H1 (cell line): Measurements from ENCODE around the gene RNU6-9. TPM values are rescaled to one million over a fixed set of nuclear protein-coding genes. Genes with fewer than 3 reads are reported as not detected.

ENCODE experiments used
- CTCF ChIA-PET: fragments of 300-600 bp; sonication (Branson Sonifier 250); formaldehyde crosslinking; loops from one replicate; lab custom pipeline; 2021; ENCODE audit not compliant: partially characterized antibody; lab: Charles Lee
- POLR2A ChIA-PET: fragments of 300-600 bp; sonication (Branson Sonifier 250); formaldehyde crosslinking; loops from one replicate; lab custom pipeline; 2021; ENCODE audit warnings: inconsistent platforms; ENCODE audit not compliant: partially characterized antibody; lab: Charles Lee
- DNase-seq, 2 experiments: peaks; one replicate each; pipeline versions ENCODE4 v3.0.0 to v3.0.0-alpha.2; 2010 to 2022; ENCODE audit warnings: low spot score in 2 of 2, low read depth in 1 of 2, mixed read lengths in 1 of 2
- FAIRE-seq: peaks from 2 replicates; lab custom pipeline; 2011; peaks lifted over from hg19 to GRCh38; lab: Jason Lieb, UNC
- H2AFZ ChIP-seq: 2 replicates; pipeline ENCODE4 v1.8.1; 2012; ENCODE audit warnings: low read length, inconsistent platforms
- H2AK5ac ChIP-seq: 2 replicates; pipeline ENCODE4 v1.6.1; 2013; ENCODE audit warnings: low read depth, low read length
- H2BK120ac ChIP-seq: replicated peaks from 2 replicates; pipeline ENCODE3; 2013; ENCODE audit warnings: low read depth, low read length, inconsistent platforms
- H2BK12ac ChIP-seq: 2 replicates; pipeline ENCODE4 v1.6.1; 2013; ENCODE audit warnings: low read depth, low read length
- H2BK15ac ChIP-seq: 2 replicates; pipeline ENCODE4 v1.6.1; 2013; ENCODE audit warnings: low read length
- H2BK20ac ChIP-seq: 2 replicates; pipeline ENCODE4 v1.6.1; 2013; ENCODE audit warnings: low read length
- H2BK5ac ChIP-seq: 2 replicates; pipeline ENCODE4 v1.6.1; 2013; ENCODE audit warnings: low read depth, low read length
- H3K14ac ChIP-seq: 2 replicates; pipeline ENCODE4 v1.6.1; 2013; ENCODE audit warnings: inconsistent platforms; ENCODE audit not compliant: insufficient read length
- H3K18ac ChIP-seq: 2 replicates; pipeline ENCODE4 v1.6.1; 2013; ENCODE audit warnings: low read length; ENCODE audit errors: extremely low read depth
- H3K23ac ChIP-seq: 2 replicates; pipeline ENCODE4 v1.6.1; 2013; ENCODE audit warnings: inconsistent platforms; ENCODE audit not compliant: insufficient read length
- H3K23me2 ChIP-seq: 2 replicates; pipeline ENCODE4 v1.6.1; 2013; ENCODE audit warnings: low read depth, low read length
- H3K27ac ChIP-seq: 2 replicates; pipeline ENCODE4 v1.6.1; 2011; ENCODE audit warnings: low read depth, low read length, inconsistent platforms
- H3K27me3 ChIP-seq, 4 experiments: replicated peaks in 1 of 4; 1 replicate in 1 of 4; 2 replicates in 3 of 4; pipeline versions ENCODE4 v1.6.1 to v1.8.1; 2011 to 2013; ENCODE audit warnings: low read length in 3 of 4, mild to moderate bottlenecking in 3 of 4, inconsistent platforms in 2 of 4, mixed read lengths in 2 of 4, moderate library complexity in 1 of 4; ENCODE audit not compliant: control insufficient read depth in 3 of 4, insufficient read depth in 3 of 4; ENCODE audit errors: extremely low read depth in 1 of 4
- H3K36me3 ChIP-seq, 4 experiments: 2 replicates each; pipeline versions ENCODE4 v1.6.1 to v1.8.1; 2011 to 2013; ENCODE audit warnings: mild to moderate bottlenecking in 4 of 4, low read length in 3 of 4, moderate library complexity in 2 of 4, control low read depth in 1 of 4, inconsistent platforms in 1 of 4; ENCODE audit not compliant: insufficient read depth in 4 of 4, control insufficient read depth in 2 of 4
- H3K4ac ChIP-seq: replicated peaks from 2 replicates; pipeline ENCODE3; 2013; ENCODE audit warnings: low read length, low read depth, mixed read lengths, inconsistent platforms; ENCODE audit not compliant: insufficient read length
- H3K4me1 ChIP-seq, 4 experiments: replicated peaks in 1 of 4; 1 replicate in 1 of 4; 2 replicates in 3 of 4; pipeline versions ENCODE4 v1.6.1 to v1.8.1; 2011 to 2013; ENCODE audit warnings: low read length in 3 of 4, inconsistent platforms in 2 of 4, mixed read lengths in 1 of 4; ENCODE audit not compliant: insufficient read depth in 4 of 4, control insufficient read depth in 3 of 4
- H3K4me2 ChIP-seq, 2 experiments: 2 replicates each; pipeline versions ENCODE4 v1.6.1 to v1.8.1; 2011 to 2013; ENCODE audit warnings: low read depth in 2 of 2, low read length in 2 of 2, control low read depth in 1 of 2, inconsistent platforms in 1 of 2, mild to moderate bottlenecking in 1 of 2; ENCODE audit not compliant: insufficient read depth in 1 of 2
- H3K4me3 ChIP-seq, 4 experiments: fragments of 200-600, 300-600 bp in 1 of 4; sonication (generic), shearing (Covaris generic), sonication (Bioruptor Twin) in 1 of 4; 2 replicates each; pipeline versions ENCODE4 v1.5.1 to v1.8.1; 2011 to 2016; ENCODE audit warnings: low read length in 4 of 4, low read depth in 3 of 4, control low read depth in 2 of 4, inconsistent platforms in 2 of 4, mild to moderate bottlenecking in 2 of 4, mixed read lengths in 1 of 4, moderate library complexity in 1 of 4; ENCODE audit not compliant: insufficient read depth in 2 of 4; ENCODE audit errors: extremely low read depth in 1 of 4
- H3K56ac ChIP-seq: replicated peaks from 2 replicates; pipeline ENCODE3; 2013; ENCODE audit warnings: low read depth, mild to moderate bottlenecking, mixed read lengths, low read length, inconsistent platforms; ENCODE audit not compliant: insufficient read length
- H3K79me1 ChIP-seq: 2 replicates; pipeline ENCODE4 v1.6.1; 2013; ENCODE audit warnings: low read depth, low read length, control low read depth
- H3K79me2 ChIP-seq, 2 experiments: 2 replicates each; pipeline versions ENCODE4 v1.6.1 to v1.8.1; 2012 to 2013; ENCODE audit warnings: low read length in 2 of 2, mild to moderate bottlenecking in 2 of 2, inconsistent platforms in 1 of 2; ENCODE audit not compliant: insufficient read depth in 2 of 2, control insufficient read depth in 1 of 2
- H3K9ac ChIP-seq, 4 experiments: replicated peaks in 1 of 4; 1 replicate in 1 of 4; 2 replicates in 3 of 4; pipeline versions ENCODE4 v1.6.1 to v1.8.1; 2011 to 2013; ENCODE audit warnings: low read depth in 3 of 4, low read length in 3 of 4, control low read depth in 2 of 4, mild to moderate bottlenecking in 2 of 4, moderate library complexity in 2 of 4, inconsistent platforms in 1 of 4; ENCODE audit errors: extremely low read depth in 1 of 4
- H3K9me3 ChIP-seq, 2 experiments: 2 replicates each; pipeline versions ENCODE4 v1.6.1 to v1.8.1; 2012 to 2013; ENCODE audit warnings: mild to moderate bottlenecking in 2 of 2, moderate library complexity in 2 of 2, control low read depth in 1 of 2, inconsistent platforms in 1 of 2, low read depth in 1 of 2, low read length in 1 of 2, mixed read lengths in 1 of 2; ENCODE audit not compliant: insufficient read depth in 2 of 2
- H4K20me1 ChIP-seq, 2 experiments: replicated peaks in 1 of 2; 2 replicates each; pipeline versions ENCODE3 to v1.8.1; 2011 to 2013; ENCODE audit warnings: inconsistent platforms in 2 of 2, low read length in 2 of 2, mild to moderate bottlenecking in 1 of 2; ENCODE audit not compliant: insufficient read depth in 2 of 2, control insufficient read depth in 1 of 2
- H4K5ac ChIP-seq: 2 replicates; pipeline ENCODE4 v1.6.1; 2013; ENCODE audit warnings: low read length, low read depth, mixed read lengths, inconsistent platforms; ENCODE audit not compliant: insufficient read length
- H4K8ac ChIP-seq: 2 replicates; pipeline ENCODE4 v1.8.0; 2013; ENCODE audit warnings: mild to moderate bottlenecking, moderate library complexity, low read length, inconsistent platforms; ENCODE audit not compliant: insufficient read depth; ENCODE audit errors: extremely low read depth
- H4K91ac ChIP-seq: replicated peaks from 2 replicates; pipeline ENCODE3; 2013; ENCODE audit warnings: low read length, mixed read lengths, inconsistent platforms; ENCODE audit not compliant: insufficient read length
- FOSL1 ChIP-seq: IDR thresholded peaks from 2 replicates; pipeline ENCODE4 v1.6.1; 2011; ENCODE audit warnings: mild to moderate bottlenecking, low read depth, low read length, moderate library complexity; ENCODE audit not compliant: insufficient read depth
- JUN ChIP-seq: IDR thresholded peaks from 2 replicates; pipeline ENCODE4 v1.6.1; 2011; ENCODE audit warnings: low read depth, mild to moderate bottlenecking, improper control_type of control experiment, low read length
- KDM5A ChIP-seq: fragments of 200-600 bp; IDR thresholded peaks from 2 replicates; pipeline ENCODE4 v1.7.1; 2012; ENCODE audit warnings: mild to moderate bottlenecking, low read length, inconsistent platforms, mixed read lengths
- SRF ChIP-seq: IDR thresholded peaks from 2 replicates; pipeline ENCODE4 v1.6.1; 2011; ENCODE audit warnings: mild to moderate bottlenecking, low read depth, low read length, moderate library complexity
- ZNF274 ChIP-seq: IDR thresholded peaks from 2 replicates; pipeline ENCODE4 v1.7.0; 2012; ENCODE audit warnings: low read length, borderline replicate concordance; ENCODE audit errors: extremely low read depth
- WGBS, 2 experiments: shearing (Covaris generic) in 1 of 2; methylation state at CpG; one replicate each; pipeline versions ENCODE4 v1.1.6 to v1.1.7; 2013 to 2015; ENCODE audit warnings: low lambda C conversion rate in 2 of 2, mixed read lengths in 2 of 2, inconsistent platforms in 1 of 2, low coverage in 1 of 2, missing lambda C conversion rate in 1 of 2; ENCODE audit not compliant: insufficient replicate concordance in 2 of 2, insufficient coverage in 1 of 2, insufficient read length in 1 of 2; ENCODE audit errors: extremely low coverage in 1 of 2, missing lambda C conversion rate in 1 of 2; 5-methylcytosine and 5-hydroxymethylcytosine counted together
- polyA plus RNA-seq, 7 experiments: library from polyadenylated mRNA; depleted of rRNA in 3 of 7; stranded (reverse) in 5 of 7; unstranded in 2 of 7; fragments of >200 nt in 5 of 7; fragments of 200-250 nt in 2 of 7; gene quantifications; 1 replicate in 5 of 7; 2 replicates in 1 of 7; 4 replicates in 1 of 7; pipeline versions ENCODE4 v1.2.1 to v1.2.3, GENCODE V29; 2011 to 2013; ENCODE audit warnings: missing spikeins in 2 of 7, mixed read lengths in 2 of 7
- total RNA-seq: library from RNA; stranded (reverse); fragmentation: NEBNext Ultra II Directional; extraction: Animal tissue kit (Norgen Biotek cat#: 25700); gene quantifications from 2 replicates; pipeline ENCODE4 v1.2.1, GENCODE V29; 2021
- TF ChIP-seq, protein P1 (sequence below): IDR thresholded peaks from 2 replicates; pipeline ENCODE4 v1.6.1; 2011; ENCODE audit warnings: low read length, improper control_type of control experiment
- TF ChIP-seq, protein P2 (sequence below), 3 experiments: IDR thresholded peaks; 1 replicate in 2 of 3; 2 replicates in 1 of 3; pipeline versions ENCODE4 v1.5.1 to v1.6.1; 2011; ENCODE audit warnings: low read length in 3 of 3, mild to moderate bottlenecking in 3 of 3, inconsistent platforms in 2 of 3, low read depth in 1 of 3, moderate library complexity in 1 of 3; ENCODE audit not compliant: insufficient read depth in 1 of 3; ENCODE audit errors: control extremely low read depth in 1 of 3
- TF ChIP-seq, protein P3 (sequence below): IDR thresholded peaks from 2 replicates; pipeline ENCODE4 v1.6.1; 2012; ENCODE audit warnings: inconsistent platforms

The RNU6-9 gene
- total and polyA plus RNA-seq, 2 of the 8 experiments (the other 6 are each of a cell fraction or from before 2014, with no cell fraction given) = not detected

DNA sequence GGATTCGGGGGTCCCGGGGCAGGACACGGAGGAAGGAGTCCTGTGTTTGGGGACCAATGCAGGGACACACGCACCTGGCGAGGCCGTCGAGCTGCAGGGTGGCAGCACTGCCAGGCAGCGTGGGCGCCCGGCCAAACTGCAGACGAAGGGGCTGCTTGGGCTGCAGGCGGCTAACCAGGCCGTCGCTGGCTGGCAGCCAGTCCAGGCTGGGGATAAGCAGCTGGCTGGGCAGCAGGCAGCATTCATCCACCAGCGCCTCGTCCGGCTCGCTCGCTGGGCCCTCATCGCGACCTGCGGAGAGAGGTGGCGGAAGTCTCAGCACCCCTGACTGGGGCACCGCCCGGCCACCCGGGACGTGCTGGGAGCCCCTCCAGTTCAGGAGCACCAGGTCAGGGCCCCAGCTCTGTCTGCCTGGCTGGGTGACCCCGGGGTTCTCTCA lies 22.3 kb upstream of the RNU6-9 start:
- Histone ChIP-seq H4K8ac (no peak overlapping the region; the same call in none of the 2 replicates), H3K23me2 (no peaks in the 10 kb centered on the region), H4K5ac (no peak overlapping the region), H3K27me3 (no peaks in the 10 kb centered on the region), H4K91ac (no peak overlapping the region), H3K79me2 (no peaks in the 10 kb centered on the region), H2AFZ (no peak overlapping the region), H3K18ac (no peak overlapping the region; the same call in 1 of the 2 replicates), H3K56ac (no peak overlapping the region), H2AK5ac (no peak overlapping the region), H3K4me2 (no peak overlapping the region), H3K4me3 (no peak overlapping the region), H4K20me1 (peaks cover 4 to 9% of the 10 kb centered on the region in 2 experiments), H2BK5ac (no peak overlapping the region; the same call in 1 of the 2 replicates), H3K79me1 (no peaks in the 10 kb centered on the region; the same call in 1 of the 2 replicates), H3K9ac (no peak overlapping the region), H2BK120ac (no peak overlapping the region), H3K14ac (no peak overlapping the region), H2BK15ac (no peak overlapping the region), H3K23ac (no peak overlapping the region), H3K4ac (no peak overlapping the region), H2BK20ac (no peak overlapping the region), H3K27ac (no peak overlapping the region), H3K9me3 (peaks cover 0 to 3% of the 10 kb centered on the region in 2 experiments; a peak in 1 of 4 replicates), H3K36me3 (peaks cover 0 to 18% (median 0%) of the 10 kb centered on the region in 4 experiments; a peak in 2 of 8 replicates), H2BK12ac (0 out of 2 replicates have a peak overlapping the region, but pooled peaks have one; percentile 39), H3K4me1 (peaks cover 3 to 22% (median 7%) of the 10 kb centered on the region in 4 experiments)
- POLR2A ChIA-PET = interaction anchor here (0.7 to 2.4 kb wide), 7 partner anchors 18 to 112 kb away, joined by 3 to 8 read pairs (median 4); partner anchors contain the start of genes ELANE and WDR18
- DNase-seq = no peak
- 79% methylated on average over 19 of the region's 28 CpGs; no CpG with 5 or more reads in 1 of the 2 experiments for WGBS, 2 experiments
- no peak for FAIRE-seq
- CTCF ChIA-PET = interaction anchor here (0.6 to 2.8 kb wide), 7 partner anchors 9 to 101 kb away, joined by 3 to 10 read pairs (median 3); no protein-coding TSS in a partner anchor
- no peak for TF ChIP-seq FOSL1
- no peak for TF ChIP-seq JUN
- TF ChIP-seq, protein P1, sequence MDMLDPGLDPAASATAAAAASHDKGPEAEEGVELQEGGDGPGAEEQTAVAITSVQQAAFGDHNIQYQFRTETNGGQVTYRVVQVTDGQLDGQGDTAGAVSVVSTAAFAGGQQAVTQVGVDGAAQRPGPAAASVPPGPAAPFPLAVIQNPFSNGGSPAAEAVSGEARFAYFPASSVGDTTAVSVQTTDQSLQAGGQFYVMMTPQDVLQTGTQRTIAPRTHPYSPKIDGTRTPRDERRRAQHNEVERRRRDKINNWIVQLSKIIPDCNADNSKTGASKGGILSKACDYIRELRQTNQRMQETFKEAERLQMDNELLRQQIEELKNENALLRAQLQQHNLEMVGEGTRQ = no peak
- no peak for TF ChIP-seq KDM5A
- TF ChIP-seq, protein P2, sequence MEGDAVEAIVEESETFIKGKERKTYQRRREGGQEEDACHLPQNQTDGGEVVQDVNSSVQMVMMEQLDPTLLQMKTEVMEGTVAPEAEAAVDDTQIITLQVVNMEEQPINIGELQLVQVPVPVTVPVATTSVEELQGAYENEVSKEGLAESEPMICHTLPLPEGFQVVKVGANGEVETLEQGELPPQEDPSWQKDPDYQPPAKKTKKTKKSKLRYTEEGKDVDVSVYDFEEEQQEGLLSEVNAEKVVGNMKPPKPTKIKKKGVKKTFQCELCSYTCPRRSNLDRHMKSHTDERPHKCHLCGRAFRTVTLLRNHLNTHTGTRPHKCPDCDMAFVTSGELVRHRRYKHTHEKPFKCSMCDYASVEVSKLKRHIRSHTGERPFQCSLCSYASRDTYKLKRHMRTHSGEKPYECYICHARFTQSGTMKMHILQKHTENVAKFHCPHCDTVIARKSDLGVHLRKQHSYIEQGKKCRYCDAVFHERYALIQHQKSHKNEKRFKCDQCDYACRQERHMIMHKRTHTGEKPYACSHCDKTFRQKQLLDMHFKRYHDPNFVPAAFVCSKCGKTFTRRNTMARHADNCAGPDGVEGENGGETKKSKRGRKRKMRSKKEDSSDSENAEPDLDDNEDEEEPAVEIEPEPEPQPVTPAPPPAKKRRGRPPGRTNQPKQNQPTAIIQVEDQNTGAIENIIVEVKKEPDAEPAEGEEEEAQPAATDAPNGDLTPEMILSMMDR (IDR thresholded peaks at IDR 0.05; ENCODE audit: control extremely low read depth in 1 of 3, insufficient read depth in 1 of 3, low read depth in 1 of 3, low read length in 3 of 3) = no peak
- TF ChIP-seq SRF = no peak
- no peak for TF ChIP-seq ZNF274
- TF ChIP-seq, protein P3, sequence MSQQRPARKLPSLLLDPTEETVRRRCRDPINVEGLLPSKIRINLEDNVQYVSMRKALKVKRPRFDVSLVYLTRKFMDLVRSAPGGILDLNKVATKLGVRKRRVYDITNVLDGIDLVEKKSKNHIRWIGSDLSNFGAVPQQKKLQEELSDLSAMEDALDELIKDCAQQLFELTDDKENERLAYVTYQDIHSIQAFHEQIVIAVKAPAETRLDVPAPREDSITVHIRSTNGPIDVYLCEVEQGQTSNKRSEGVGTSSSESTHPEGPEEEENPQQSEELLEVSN = no peak
